GM21360 (cell line): Measurements from ENCODE around the gene LRBA.
"Not testable (repeated sequence)": the region's sequence is repeated elsewhere in the genome, so short reads cannot be mapped to it uniquely, and the experiment has no call there.

ENCODE experiments used
- ATAC-seq: cut with Tn5 transposase; IDR thresholded peaks from one replicate; pipeline ENCODE4 v1.9.1; 2021; ENCODE audit warnings: mild to moderate bottlenecking, moderate library complexity; ENCODE audit not compliant: unreplicated experiment

LRBA gene

DNA sequence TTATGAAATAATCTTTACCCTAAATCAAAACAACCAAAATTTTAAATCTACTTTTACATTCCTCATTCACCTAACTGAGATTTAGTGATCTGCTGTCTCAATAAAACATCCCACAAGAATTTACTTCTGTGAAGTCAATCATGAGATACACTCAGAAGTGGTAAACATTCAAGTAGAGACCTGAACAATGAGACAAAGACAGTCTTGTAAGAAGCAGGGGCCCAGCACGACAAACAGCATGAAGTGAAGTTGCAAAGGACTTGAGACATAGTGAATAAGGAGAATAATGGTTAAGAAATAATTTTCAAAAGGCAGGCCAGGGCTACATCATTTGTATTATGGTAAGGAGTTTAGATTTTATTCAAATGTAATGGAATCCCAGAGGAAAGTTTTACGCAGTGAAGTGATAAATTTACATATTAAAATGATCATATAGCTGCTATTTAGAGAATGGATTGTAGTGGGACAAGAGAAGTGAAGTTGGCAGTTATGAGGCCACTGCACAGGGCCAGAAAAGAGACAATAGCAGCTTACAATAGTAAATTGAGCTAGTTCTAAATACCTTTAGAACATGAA is 331.2 kb downstream of the LRBA start:
- no peak for ATAC-seq

GRCh38 chr4:150682126-150682525 is 333.0 kb downstream of the LRBA start:
- no peak for ATAC-seq

DNA sequence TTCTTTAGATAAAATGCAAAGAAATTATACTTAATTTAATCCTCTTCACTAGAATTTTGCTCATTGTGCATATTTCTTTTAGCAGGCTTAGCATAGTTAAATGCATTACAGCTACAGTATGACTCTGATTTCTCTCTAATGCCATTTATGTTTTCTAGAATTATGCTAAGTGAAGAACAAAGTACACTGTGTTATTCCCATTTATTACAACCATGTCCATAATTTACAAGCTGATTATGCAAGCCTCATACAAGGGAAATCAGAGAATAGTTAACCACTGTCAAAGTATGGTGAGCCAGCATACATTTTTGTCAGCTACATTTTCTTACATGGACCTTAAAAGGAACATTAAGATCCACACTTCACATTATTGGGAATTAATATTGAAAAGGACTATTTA is 334.0 kb downstream of the LRBA start:
- ATAC-seq, result no peak

GRCh38 chr4:150680651-150681050 is 334.4 kb downstream of the LRBA start:
- no peak for ATAC-seq

GRCh38 chr4:150679765-150680343 is 335.2 kb downstream of the LRBA start:
- no peak for ATAC-seq

GRCh38 chr4:150679018-150679764 is 335.9 kb downstream of the LRBA start:
- no peak for ATAC-seq

GRCh38 chr4:150673793-150674192 is 341.3 kb downstream of the LRBA start:
- ATAC-seq, result no peak

- ATAC-seq, result no peak
Measured at GRCh38 chr4:150668824-150669223, 346.3 kb downstream of the LRBA start.

DNA sequence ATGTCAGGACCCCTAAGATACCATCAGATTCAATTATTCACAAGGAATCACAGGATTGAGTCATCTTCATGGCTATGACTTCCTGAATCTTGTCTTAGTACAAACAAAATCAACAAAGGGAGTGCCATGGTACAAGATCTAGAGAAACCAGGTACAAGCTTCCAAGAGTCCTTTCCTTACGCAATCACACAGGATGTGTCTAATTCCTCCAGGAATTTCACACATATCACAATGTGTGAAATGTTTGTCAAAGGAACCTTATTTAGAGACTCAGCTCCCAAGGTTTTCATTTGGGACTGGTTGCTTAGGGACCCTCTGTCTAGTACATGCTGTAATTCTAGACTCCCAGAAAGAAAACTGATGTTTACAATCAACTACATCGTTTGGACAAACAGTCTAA is 350.1 kb downstream of the LRBA start:
- no peak for ATAC-seq

GRCh38 chr4:150662686-150663085 is 352.4 kb downstream of the LRBA start:
- no peak for ATAC-seq

DNA sequence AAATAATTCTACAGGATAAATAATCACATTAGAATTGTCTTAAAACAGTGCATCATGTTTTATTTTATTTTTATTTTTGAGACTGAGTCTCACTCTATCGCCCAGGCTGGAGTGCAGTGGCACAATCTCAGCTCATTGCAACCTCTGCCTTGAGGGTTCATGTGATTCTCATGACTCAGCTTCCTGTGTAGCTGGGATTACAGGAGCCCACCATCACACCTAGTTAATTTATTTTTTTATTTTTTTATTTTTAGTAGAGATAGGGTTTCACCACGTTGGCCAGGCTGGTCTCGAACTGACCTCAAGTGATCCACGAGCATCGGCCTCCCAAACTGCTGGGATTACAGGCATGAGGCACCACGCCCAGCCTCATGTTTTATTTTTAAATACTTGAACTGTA is 353.5 kb downstream of the LRBA start:
- ATAC-seq, result not testable (repeated sequence)

GRCh38 chr4:150658258-150658657 is 356.8 kb downstream of the LRBA start:
- not testable (repeated sequence) for ATAC-seq

GRCh38 chr4:150656891-150657290 is 358.2 kb downstream of the LRBA start:
- no peak for ATAC-seq

- no peak for ATAC-seq
Measured at GRCh38 chr4:150650751-150651150, 364.3 kb downstream of the LRBA start.

- ATAC-seq, result no peak
Measured at GRCh38 chr4:150648123-150648522, 367.0 kb downstream of the LRBA start.

DNA sequence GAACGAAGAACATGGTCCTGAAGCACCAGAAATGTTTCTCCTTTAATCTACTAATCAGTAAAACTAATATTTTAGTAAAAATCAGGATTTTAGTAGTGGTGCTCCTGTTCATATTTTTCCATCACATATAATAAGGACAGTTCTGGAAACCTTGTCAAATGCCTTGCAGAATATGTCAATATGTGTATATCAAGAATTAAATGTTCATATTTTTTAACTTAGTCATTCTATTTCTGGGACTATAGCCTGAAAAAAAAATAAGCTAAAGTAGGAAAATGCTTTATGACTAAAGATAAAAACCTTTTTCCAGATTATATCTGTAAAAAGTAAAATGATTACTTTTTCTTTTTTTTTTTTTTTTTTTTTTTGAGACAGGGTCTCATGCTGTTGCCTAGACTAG is 368.1 kb downstream of the LRBA start:
- no peak for ATAC-seq

DNA sequence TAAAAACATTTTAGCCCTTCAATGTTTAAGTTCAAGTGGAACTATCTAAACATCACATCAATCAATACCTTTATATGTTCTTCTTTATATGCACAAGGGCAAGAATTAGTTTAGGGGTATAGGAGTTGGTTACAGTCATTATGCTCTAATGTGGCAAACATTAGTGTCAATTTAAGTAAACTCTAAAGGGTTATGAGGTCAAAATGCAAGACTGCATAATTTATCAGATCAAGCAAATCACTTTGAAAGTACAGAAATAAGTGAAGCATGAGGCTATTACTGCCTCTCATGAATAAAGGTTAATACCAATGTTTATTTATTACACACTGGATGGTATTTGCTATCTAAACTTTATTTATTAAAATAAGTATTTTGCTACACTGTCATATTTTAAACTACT is 373.5 kb downstream of the LRBA start:
- no peak for ATAC-seq

- ATAC-seq, result no peak
Measured at GRCh38 chr4:150632639-150633038, 382.4 kb downstream of the LRBA start.

GRCh38 chr4:150628073-150628472 is 387.0 kb downstream of the LRBA start:
- no peak for ATAC-seq

- no peak for ATAC-seq
Measured at GRCh38 chr4:150625033-150625432, 390.1 kb downstream of the LRBA start.

- no peak for ATAC-seq
Measured at GRCh38 chr4:150624055-150624454, 391.0 kb downstream of the LRBA start.

GRCh38 chr4:150619042-150619441 is 396.0 kb downstream of the LRBA start:
- ATAC-seq, result no peak
